A549 treated with AZD2906 at 1 μM for 4 hours (cell line): ENCODE results near the gene TRIO. TPM values are rescaled to one million over a fixed set of nuclear protein-coding genes. Genes with fewer than 3 reads are reported as not detected.

Experiments used
- total RNA-seq: library from RNA; stranded (reverse); fragments of 200-300 nt; extraction: Qiagen RNA extraction; gene quantifications from 5 replicates; pipeline ENCODE4 v1.2.3, GENCODE V29; 2022

TRIO gene
- 92.3 to 102 TPM (median 95.6 TPM) in 5 replicates for total RNA-seq

GRCh38 chr5:14142827-14143545 lies at the start of gene TRIO:
Gene TRIO, plus strand, starts transcription at chr5:14143342. Its CDS starts 384 bp downstream, at chr5:14143726.

Other genes starting within 250 kb of the TRIO start
- 1.5 to 2.5 TPM (median 1.9 TPM) in 5 replicates for gene DNAH5, start 198.7 kb upstream of the TRIO start, total RNA-seq